IMR-90 (cell line): ENCODE measurements around the gene FOXN3.

ENCODE experiments used
- BHLHE40 ChIP-seq: fragments of 150-350 bp; IDR thresholded peaks from 2 replicates; pipeline ENCODE4 v1.6.1; 2016; ENCODE audit warnings: mild to moderate bottlenecking, low read depth, low read length
- CEBPB ChIP-seq: IDR thresholded peaks from 2 replicates; pipeline ENCODE4 v1.6.1; 2012; ENCODE audit warnings: low read depth, low read length, improper control_type of control experiment
- FOS ChIP-seq: fragments of 150-350 bp; IDR thresholded peaks from 2 replicates; pipeline ENCODE4 v1.6.1; 2016; ENCODE audit warnings: low read depth, low read length
- MAFK ChIP-seq: IDR thresholded peaks from 2 replicates; pipeline ENCODE4 v1.6.1; 2012; ENCODE audit warnings: low read depth, low read length, improper control_type of control experiment
- MAZ ChIP-seq: IDR thresholded peaks from 2 replicates; pipeline ENCODE4 v1.6.1; 2012; ENCODE audit warnings: low read depth, mild to moderate bottlenecking, low read length, improper control_type of control experiment, moderate library complexity, borderline replicate concordance
- MXI1 ChIP-seq: IDR thresholded peaks from 2 replicates; pipeline ENCODE4 v1.6.1; 2012; ENCODE audit warnings: low read depth, mild to moderate bottlenecking, low read length, moderate library complexity, borderline replicate concordance
- NFE2L2 ChIP-seq: fragments of 150-350 bp; IDR thresholded peaks from 2 replicates; pipeline ENCODE4 v1.6.1; 2016; ENCODE audit warnings: low read depth, mild to moderate bottlenecking, low read length
- POLR2A ChIP-seq: IDR thresholded peaks from 2 replicates; pipeline ENCODE4 v1.6.1; 2012; ENCODE audit warnings: mild to moderate bottlenecking, low read depth, low read length
- RAD21 ChIP-seq: IDR thresholded peaks from 2 replicates; pipeline ENCODE4 v1.6.1; 2012; ENCODE audit warnings: low read length, improper control_type of control experiment
- RCOR1 ChIP-seq: IDR thresholded peaks from 2 replicates; pipeline ENCODE4 v1.6.1; 2012; ENCODE audit warnings: mild to moderate bottlenecking, low read length, improper control_type of control experiment; ENCODE audit not compliant: insufficient replicate concordance
- RFX5 ChIP-seq: IDR thresholded peaks from 2 replicates; pipeline ENCODE4 v1.8.0; 2012; ENCODE audit warnings: low read depth, mild to moderate bottlenecking, low read length, moderate library complexity
- SMC3 ChIP-seq: fragments of 150-350 bp; IDR thresholded peaks from 2 replicates; pipeline ENCODE4 v1.6.1; 2016; ENCODE audit warnings: low read depth, mild to moderate bottlenecking, antibody characterized with exemption, low read length, moderate library complexity
- TF ChIP-seq, protein P1 (sequence below): conservative IDR thresholded peaks from 2 replicates; pipeline ENCODE4 v1.5.1; 2012; ENCODE audit warnings: mild to moderate bottlenecking, low read depth, low read length, improper control_type of control experiment
- TF ChIP-seq, protein P2 (sequence below): fragments of 150-350 bp; IDR thresholded peaks from 2 replicates; pipeline ENCODE4 v1.6.1; 2016; ENCODE audit warnings: low read depth, mild to moderate bottlenecking, low read length, moderate library complexity, borderline replicate concordance

DNA sequence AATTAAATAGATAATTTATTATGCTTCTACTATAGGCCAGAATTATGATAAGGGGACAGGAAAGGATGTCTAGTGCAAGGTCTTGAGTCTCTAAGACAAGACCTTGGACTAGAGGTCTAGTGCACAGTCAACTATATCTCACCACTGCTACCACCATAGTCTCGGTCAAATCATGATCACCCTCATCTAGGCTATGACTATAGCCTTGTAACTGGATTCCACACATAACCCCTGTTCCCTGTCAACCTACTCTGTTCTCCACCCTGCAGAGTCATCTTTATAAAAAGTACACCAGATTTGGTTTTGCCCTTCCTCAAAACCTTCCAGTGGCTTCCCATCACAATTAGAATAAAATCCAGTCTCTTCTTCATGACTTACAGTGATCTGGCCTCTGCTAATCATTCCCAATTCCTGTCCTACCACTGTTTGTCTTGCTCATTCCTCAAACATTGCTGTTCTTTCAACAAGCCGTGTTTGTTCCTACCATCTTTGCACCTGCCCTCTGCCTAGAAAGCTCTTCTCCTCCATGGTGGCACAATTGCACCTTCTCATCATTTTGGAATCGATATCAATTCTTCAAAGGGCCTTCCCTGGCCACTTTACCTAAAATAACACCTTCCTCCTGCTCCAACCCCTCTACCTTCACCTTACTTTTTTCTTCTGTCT is 169.4 kb downstream of the FOXN3 start:
- TF ChIP-seq, protein P1, sequence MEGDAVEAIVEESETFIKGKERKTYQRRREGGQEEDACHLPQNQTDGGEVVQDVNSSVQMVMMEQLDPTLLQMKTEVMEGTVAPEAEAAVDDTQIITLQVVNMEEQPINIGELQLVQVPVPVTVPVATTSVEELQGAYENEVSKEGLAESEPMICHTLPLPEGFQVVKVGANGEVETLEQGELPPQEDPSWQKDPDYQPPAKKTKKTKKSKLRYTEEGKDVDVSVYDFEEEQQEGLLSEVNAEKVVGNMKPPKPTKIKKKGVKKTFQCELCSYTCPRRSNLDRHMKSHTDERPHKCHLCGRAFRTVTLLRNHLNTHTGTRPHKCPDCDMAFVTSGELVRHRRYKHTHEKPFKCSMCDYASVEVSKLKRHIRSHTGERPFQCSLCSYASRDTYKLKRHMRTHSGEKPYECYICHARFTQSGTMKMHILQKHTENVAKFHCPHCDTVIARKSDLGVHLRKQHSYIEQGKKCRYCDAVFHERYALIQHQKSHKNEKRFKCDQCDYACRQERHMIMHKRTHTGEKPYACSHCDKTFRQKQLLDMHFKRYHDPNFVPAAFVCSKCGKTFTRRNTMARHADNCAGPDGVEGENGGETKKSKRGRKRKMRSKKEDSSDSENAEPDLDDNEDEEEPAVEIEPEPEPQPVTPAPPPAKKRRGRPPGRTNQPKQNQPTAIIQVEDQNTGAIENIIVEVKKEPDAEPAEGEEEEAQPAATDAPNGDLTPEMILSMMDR = no peak
- TF ChIP-seq RCOR1 = no peak
- no peak for TF ChIP-seq MXI1
- TF ChIP-seq RAD21 = no peak
- no peak for TF ChIP-seq FOS
- TF ChIP-seq, protein P2, sequence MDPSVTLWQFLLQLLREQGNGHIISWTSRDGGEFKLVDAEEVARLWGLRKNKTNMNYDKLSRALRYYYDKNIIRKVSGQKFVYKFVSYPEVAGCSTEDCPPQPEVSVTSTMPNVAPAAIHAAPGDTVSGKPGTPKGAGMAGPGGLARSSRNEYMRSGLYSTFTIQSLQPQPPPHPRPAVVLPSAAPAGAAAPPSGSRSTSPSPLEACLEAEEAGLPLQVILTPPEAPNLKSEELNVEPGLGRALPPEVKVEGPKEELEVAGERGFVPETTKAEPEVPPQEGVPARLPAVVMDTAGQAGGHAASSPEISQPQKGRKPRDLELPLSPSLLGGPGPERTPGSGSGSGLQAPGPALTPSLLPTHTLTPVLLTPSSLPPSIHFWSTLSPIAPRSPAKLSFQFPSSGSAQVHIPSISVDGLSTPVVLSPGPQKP = no peak
- no peak for TF ChIP-seq NFE2L2
- TF ChIP-seq POLR2A = no peak
- no peak for TF ChIP-seq SMC3
- TF ChIP-seq RFX5 = no peak
- no peak for TF ChIP-seq BHLHE40
- TF ChIP-seq MAZ = no peak
- no peak for TF ChIP-seq MAFK
- no peak for TF ChIP-seq CEBPB
